HepG2 (cell line): ENCODE results near the gene ANKRD11. TPM values are rescaled to one million over a fixed set of nuclear protein-coding genes. Genes with fewer than 3 reads are reported as not detected.
A peak's percentile ranks its signal among the peaks of the same experiment; 100 is the strongest.

Experiments
- ELK4 ChIP-seq: sonication (generic); formaldehyde crosslinking; IDR thresholded peaks from 2 replicates; pipeline ENCODE4 v1.9.0; 2021; ENCODE audit warnings: missing genetic modification reagents, borderline replicate concordance
- HINFP ChIP-seq: sonication (generic); formaldehyde crosslinking; IDR thresholded peaks from 2 replicates; pipeline ENCODE4 v1.4.0; 2020; ENCODE audit warnings: low read depth, mild to moderate bottlenecking, missing genetic modification reagents
- MAFG ChIP-seq: sonication (generic); formaldehyde crosslinking; IDR thresholded peaks from 2 replicates; pipeline ENCODE4 v1.5.1; 2020; ENCODE audit warnings: mild to moderate bottlenecking, missing genetic modification reagents
- MAFK ChIP-seq, 2 experiments: IDR thresholded peaks in 1 of 2; conservative IDR thresholded peaks in 1 of 2; 2 replicates each; pipeline ENCODE4 v1.6.1; 2011; ENCODE audit warnings: improper control_type of control experiment in 2 of 2, low read length in 2 of 2
- MED1 ChIP-seq: sonication (generic); formaldehyde crosslinking; IDR thresholded peaks from 2 replicates; pipeline ENCODE4 v1.4.0; 2020; ENCODE audit warnings: missing genetic modification reagents
- NFE2L2 ChIP-seq: fragments of 150-350 bp; IDR thresholded peaks from 2 replicates; pipeline ENCODE4 v1.6.1; 2014; ENCODE audit warnings: low read length
- POLR2AphosphoS2 ChIP-seq: IDR thresholded peaks from 2 replicates; pipeline ENCODE4 v1.6.1; 2011; ENCODE audit warnings: low read depth, low read length, improper control_type of control experiment
- RFX5 ChIP-seq: IDR thresholded peaks from 2 replicates; pipeline ENCODE4 v1.6.1; 2011; ENCODE audit warnings: low read depth, low read length, improper control_type of control experiment
- ZBTB38 ChIP-seq: sonication (generic); formaldehyde crosslinking; IDR thresholded peaks from 2 replicates; pipeline ENCODE4 v1.5.1; 2020; ENCODE audit warnings: mild to moderate bottlenecking, missing genetic modification reagents
- ZFX ChIP-seq: sonication (generic); formaldehyde crosslinking; IDR thresholded peaks from 2 replicates; pipeline ENCODE4 v1.4.0; 2020; ENCODE audit warnings: mild to moderate bottlenecking, low read depth, missing genetic modification reagents, moderate library complexity
- ZNF101 ChIP-seq: sonication (generic); formaldehyde crosslinking; IDR thresholded peaks from 2 replicates; pipeline ENCODE4 v1.4.0; 2020; ENCODE audit warnings: mild to moderate bottlenecking, low read depth, missing genetic modification reagents, borderline replicate concordance
- ZNF136 ChIP-seq: sonication (generic); formaldehyde crosslinking; IDR thresholded peaks from 2 replicates; pipeline ENCODE4 v1.8.1; 2022; ENCODE audit warnings: low read depth, mild to moderate bottlenecking, moderate library complexity, missing genetic modification reagents
- ZNF24 ChIP-seq: fragments of 450-650 bp; IDR thresholded peaks from 2 replicates; pipeline ENCODE4 v1.6.1; 2017; ENCODE audit warnings: antibody characterized with exemption, mild to moderate bottlenecking
- ZNF335 ChIP-seq: sonication (generic); formaldehyde crosslinking; IDR thresholded peaks from 2 replicates; pipeline ENCODE4 v1.4.0; 2020; ENCODE audit warnings: missing genetic modification reagents
- ZNF562 ChIP-seq: sonication (generic); formaldehyde crosslinking; IDR thresholded peaks from 2 replicates; pipeline ENCODE4 v1.8.0; 2022; ENCODE audit warnings: missing genetic modification reagents, borderline replicate concordance
- ZNF563 ChIP-seq: sonication (generic); formaldehyde crosslinking; IDR thresholded peaks from 2 replicates; pipeline ENCODE4 v1.8.0; 2022; ENCODE audit warnings: mild to moderate bottlenecking, moderate library complexity, missing genetic modification reagents
- ZNF639 ChIP-seq: conservative IDR thresholded peaks from 2 replicates; pipeline ENCODE4 v1.6.1; 2018; ENCODE audit warnings: missing genetic modification reagents
- ZNF781 ChIP-seq: sonication (generic); formaldehyde crosslinking; IDR thresholded peaks from 2 replicates; pipeline ENCODE4 v1.5.1; 2020; ENCODE audit warnings: borderline replicate concordance, mild to moderate bottlenecking, missing genetic modification reagents; ENCODE audit errors: not compliant biosample characterization
- ZNF878 ChIP-seq: sonication (generic); formaldehyde crosslinking; IDR thresholded peaks from 2 replicates; pipeline ENCODE4 v1.8.1; 2023; ENCODE audit warnings: mild to moderate bottlenecking, missing genetic modification reagents, moderate library complexity
- polyA plus RNA-seq, 8 experiments: library from polyadenylated mRNA; depleted of rRNA in 3 of 8; stranded (reverse) in 7 of 8; unstranded in 1 of 8; fragments of >200 nt; fragmentation: Illumina TruSeq in 4 of 8; extraction: Trizol in 4 of 8; gene quantifications; 2 replicates each; pipeline versions ENCODE4 v1.2.1 to v1.2.3, GENCODE V29; 2011 to 2016; ENCODE audit warnings: low read depth in 4 of 8, missing spikeins in 1 of 8, mixed read lengths in 1 of 8; ENCODE audit not compliant: insufficient read depth in 1 of 8
- total RNA-seq, 5 experiments: library from RNA; depleted of rRNA; stranded (reverse); fragments of >200 nt; fragmentation: Illumina TruSeq; extraction: Trizol; gene quantifications; 2 replicates each; pipeline ENCODE4 v1.2.3, GENCODE V29; 2016; ENCODE audit warnings: low read depth in 1 of 5

ANKRD11 gene
- total and polyA plus RNA-seq, 2 of the 13 experiments (the other 11 are each of a cell fraction or from before 2014, with no cell fraction given): 21.4 to 38.4 TPM

GRCh38 chr16:89325861-89326471 is 164.4 kb downstream of the ANKRD11 start (continued):
- TF ChIP-seq ZNF101 (CRISPR knock-in tag): no peak
- TF ChIP-seq ZNF562 (CRISPR knock-in tag): no peak
- peak; percentile 98 for TF ChIP-seq NFE2L2
- TF ChIP-seq ZFX (CRISPR knock-in tag): no peak
- peak; percentile 85 for TF ChIP-seq MAFG (CRISPR knock-in tag)
- no peak for TF ChIP-seq ZNF136 (CRISPR knock-in tag)
- no peak for TF ChIP-seq ZNF781 (CRISPR knock-in tag)
- TF ChIP-seq HINFP (CRISPR knock-in tag): no peak
- TF ChIP-seq MAFK (conservative IDR thresholded peaks at IDR 0.05 in 1 of 2, IDR thresholded peaks at IDR 0.05 in 1 of 2; ENCODE audit: low read length in 2 of 2): peak; percentile 83 to 92
- TF ChIP-seq POLR2AphosphoS2: no peak
- 0 out of 2 replicates have a peak, but pooled peaks have one; percentile 22 for TF ChIP-seq ZNF335 (CRISPR knock-in tag)
- 0 out of 2 replicates have a peak, but pooled peaks have one; percentile 8 for TF ChIP-seq MED1 (CRISPR knock-in tag)
- no peak for TF ChIP-seq ELK4 (CRISPR knock-in tag)
- TF ChIP-seq ZNF878 (CRISPR knock-in tag): no peak
- TF ChIP-seq ZNF563: no peak
- TF ChIP-seq ZNF639: no peak
- TF ChIP-seq ZBTB38 (CRISPR knock-in tag): peak; percentile 96
- TF ChIP-seq ZNF24: no peak
- no peak for TF ChIP-seq RFX5
